ENCODE data around the gene YDJC. TPM values are rescaled to one million over a fixed set of nuclear protein-coding genes. Genes with fewer than 3 reads are reported as not detected.

Gene YDJC
- total and polyA plus RNA-seq, 12 donors: 2.5 to 36.2 (median 19.5) TPM

DNA sequence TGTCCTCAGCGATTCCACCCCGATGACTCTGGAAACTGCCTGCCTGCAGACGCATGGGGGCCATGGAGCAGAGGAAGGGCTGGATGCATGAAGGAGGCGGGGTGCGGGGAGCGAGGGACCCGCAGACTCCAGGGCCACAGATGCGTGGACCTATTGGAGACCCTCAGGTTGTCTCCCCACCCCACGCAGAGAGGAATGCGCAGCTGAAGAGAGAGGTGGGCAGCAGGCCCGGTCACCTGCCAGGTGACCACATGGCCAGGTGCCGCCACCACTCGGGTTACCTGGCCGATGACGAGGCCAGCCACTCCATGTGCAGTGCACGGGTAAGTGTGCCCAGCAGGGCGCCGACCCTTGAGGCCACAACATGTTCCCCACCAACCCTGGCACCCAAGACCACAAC, 3.1 kb upstream of the YDJC start:
- Histone ChIP-seq H3K4me3 (no peak overlapping the region), H3K4me1 (replicated peaks in 1 of 2) (peaks cover 6 to 12% of the 10 kb centered on the region in 2 donors), H3K9me3 (replicated peaks in 1 of 3) (no peaks in the 10 kb centered on the region), H3K27me3 (no peaks in the 10 kb centered on the region), H3K27ac (no peak overlapping the region), H3K36me3 (replicated peaks in 1 of 2) (no peaks in the 10 kb centered on the region)
- TF ChIP-seq, protein P1, sequence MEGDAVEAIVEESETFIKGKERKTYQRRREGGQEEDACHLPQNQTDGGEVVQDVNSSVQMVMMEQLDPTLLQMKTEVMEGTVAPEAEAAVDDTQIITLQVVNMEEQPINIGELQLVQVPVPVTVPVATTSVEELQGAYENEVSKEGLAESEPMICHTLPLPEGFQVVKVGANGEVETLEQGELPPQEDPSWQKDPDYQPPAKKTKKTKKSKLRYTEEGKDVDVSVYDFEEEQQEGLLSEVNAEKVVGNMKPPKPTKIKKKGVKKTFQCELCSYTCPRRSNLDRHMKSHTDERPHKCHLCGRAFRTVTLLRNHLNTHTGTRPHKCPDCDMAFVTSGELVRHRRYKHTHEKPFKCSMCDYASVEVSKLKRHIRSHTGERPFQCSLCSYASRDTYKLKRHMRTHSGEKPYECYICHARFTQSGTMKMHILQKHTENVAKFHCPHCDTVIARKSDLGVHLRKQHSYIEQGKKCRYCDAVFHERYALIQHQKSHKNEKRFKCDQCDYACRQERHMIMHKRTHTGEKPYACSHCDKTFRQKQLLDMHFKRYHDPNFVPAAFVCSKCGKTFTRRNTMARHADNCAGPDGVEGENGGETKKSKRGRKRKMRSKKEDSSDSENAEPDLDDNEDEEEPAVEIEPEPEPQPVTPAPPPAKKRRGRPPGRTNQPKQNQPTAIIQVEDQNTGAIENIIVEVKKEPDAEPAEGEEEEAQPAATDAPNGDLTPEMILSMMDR (IDR thresholded peaks at IDR 0.05): no peak
- TF ChIP-seq POLR2A (IDR thresholded peaks at IDR 0.05): no peak
- WGBS, 4 donors: 92 to 96% (median 93%) methylated on average over 10 to 18 of the region's 18 CpGs
- intact Hi-C loops (cut with DNase I): no loop called here
- DNase-seq: no peak

DNA sequence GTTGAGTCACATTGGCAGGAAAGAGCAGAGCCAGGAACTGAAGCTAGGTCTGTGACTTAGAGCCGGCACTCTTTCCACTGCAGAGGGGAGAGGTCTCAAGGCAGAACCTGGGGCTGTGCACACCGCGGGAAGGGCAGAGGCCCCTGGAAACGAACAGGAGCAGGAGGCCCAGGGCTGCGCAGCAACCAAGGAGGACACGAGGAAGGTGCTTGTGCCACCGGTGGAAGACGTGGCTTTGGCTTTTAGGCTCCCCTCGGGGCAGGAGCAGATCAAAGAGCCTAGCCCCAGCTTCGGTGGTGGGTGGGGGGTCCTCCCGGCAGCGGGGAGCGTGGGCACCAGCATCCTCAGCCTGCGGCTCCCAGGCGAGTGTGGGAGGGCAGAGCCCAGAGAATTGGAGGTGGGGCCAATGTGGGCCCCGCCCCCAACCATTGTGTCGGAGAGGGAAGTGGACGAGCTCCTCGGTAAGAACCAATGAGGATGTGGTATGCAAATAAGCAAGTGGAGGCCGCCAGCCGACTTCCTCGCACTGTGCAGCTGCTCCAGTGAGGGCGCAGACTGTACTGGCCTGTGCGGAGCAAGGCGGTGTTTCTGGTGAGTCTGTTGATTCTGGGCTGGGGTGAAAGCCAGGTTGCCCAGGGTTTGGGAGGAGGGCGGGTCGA, 2.5 kb upstream of the YDJC start, which contains the start of gene CCDC116:
Gene CCDC116 (plus strand): TSS at position 524 of the 659 bp plus-strand sequence. CDS start 422 bp downstream, outside the sequence.
- TF ChIP-seq, protein P1 (IDR thresholded peaks at IDR 0.05): no peak
- no peak for TF ChIP-seq POLR2A (IDR thresholded peaks at IDR 0.05)
- Histone ChIP-seq H3K9me3 (replicated peaks in 1 of 3) (no peaks in the 10 kb centered on the region), H3K27me3 (no peaks in the 10 kb centered on the region), H3K27ac (no peak within 1 kb of the TSS), H3K4me1 (replicated peaks in 1 of 2) (peaks cover 6 to 12% of the 10 kb centered on the region in 2 donors), H3K4me3 (no peak within 1 kb of the TSS), H3K36me3 (replicated peaks in 1 of 2) (no peaks in the 10 kb centered on the region)
- peak in 1 of 7 donors; percentile 37 for DNase-seq
- WGBS, 4 donors: 77 to 84% (median 81%) methylated on average over 20 to 27 of the region's 27 CpGs
- intact Hi-C loops (cut with DNase I): no loop called here

GRCh38 chr22:21631025-21631424, 1.2 kb upstream of the YDJC start:
- Histone ChIP-seq H3K9me3 (replicated peaks in 1 of 3) (no peaks in the 10 kb centered on the region), H3K4me3 (no peak overlapping the region), H3K36me3 (replicated peaks in 1 of 2) (no peaks in the 10 kb centered on the region), H3K27ac (no peak overlapping the region), H3K4me1 (replicated peaks in 1 of 2) (peaks cover 6 to 12% of the 10 kb centered on the region in 2 donors), H3K27me3 (no peaks in the 10 kb centered on the region)
- intact Hi-C loops (cut with DNase I): no loop called here
- TF ChIP-seq, protein P1 (IDR thresholded peaks at IDR 0.05): no peak
- TF ChIP-seq POLR2A (IDR thresholded peaks at IDR 0.05): no peak
- no peak for DNase-seq
- 80 to 89% (median 86%) methylated on average over 4 of the region's 4 CpGs for WGBS, 4 donors

- no peaks in the 10 kb centered on the region for H3K36me3 ChIP-seq (replicated peaks in 1 of 2)
- no peaks in the 10 kb centered on the region for H3K9me3 ChIP-seq (replicated peaks in 1 of 3)
- peaks cover 6 to 12% of the 10 kb centered on the region in 2 donors for H3K4me1 ChIP-seq (replicated peaks in 1 of 2)
- H3K4me3 ChIP-seq: peak overlapping the region in 2 of 4 donors; percentile 52 to 69
- intact Hi-C loops (cut with DNase I): loop anchor here in 1 of 2 donors (5.0 kb wide), 1 partner anchor 51 kb away; no protein-coding TSS in a partner anchor
- H3K27ac ChIP-seq: no peak overlapping the region
- TF ChIP-seq POLR2A (IDR thresholded peaks at IDR 0.05): no peak
- TF ChIP-seq, protein P1 (IDR thresholded peaks at IDR 0.05): no peak
- H3K27me3 ChIP-seq: no peaks in the 10 kb centered on the region
- DNase-seq: peak in 1 of 7 donors; percentile 33
- 61 to 91% (median 67%) methylated on average over 17 to 74 of the region's 74 CpGs for WGBS, 4 donors
Measured at GRCh38 chr22:21628386-21629254, 1.2 kb downstream of the YDJC start.
